ENCODE data around the gene ANTXRL. TPM values are rescaled to one million over a fixed set of nuclear protein-coding genes. Genes with fewer than 3 reads are reported as not detected.
"Not testable (repeated sequence)": the region's sequence is repeated elsewhere in the genome, so short reads cannot be mapped to it uniquely, and the experiment has no call there.

ANTXRL gene
- total and polyA plus RNA-seq, 7 experiments from 2014 or later: 0.97 TPM; not detected in 6

- ATAC-seq (no peak), DNase-seq (no peak)
- Histone ChIP-seq H3K4me1 (ENCODE audit: control insufficient read depth in 2 of 2, insufficient read depth in 2 of 2, low read length in 2 of 2) (peaks cover 0 to 23% of the 10 kb centered on the region in 2 donors), H3K27ac (ENCODE audit: low read depth, low read length) (no peak overlapping the region), H3K4me3 (ENCODE audit: low read length) (no peak overlapping the region), H3K36me3 (ENCODE audit: control insufficient read depth in 2 of 3, insufficient read depth in 3 of 3, low read length in 3 of 3) (no peaks in the 10 kb centered on the region), H3K9me3 (ENCODE audit: control insufficient read depth in 2 of 3, low read length in 3 of 3) (no peaks in the 10 kb centered on the region), H3K27me3 (ENCODE audit: control insufficient read depth in 2 of 2, insufficient read depth in 2 of 2, low read length in 2 of 2) (no peaks in the 10 kb centered on the region)
- peaks cover 0 to 7% (median 0%) of the 10 kb centered on the region in 5 donors for H3K27me3 Mint-ChIP-seq
- peaks cover 19 to 35% (median 24%) of the 10 kb centered on the region in 7 donors for H3K4me1 Mint-ChIP-seq
- intact Hi-C loops (cut with micrococcal nuclease): no loop called here
- CTCF ChIA-PET: no interaction called here
- H3K4me3 Mint-ChIP-seq: no peak overlapping the region
- peaks cover 0 to 1% (median 0%) of the 10 kb centered on the region in 5 donors for H3K36me3 Mint-ChIP-seq
- no peaks in the 10 kb centered on the region for H3K9me3 Mint-ChIP-seq
- POLR2A ChIA-PET: no interaction called here
- H3K27ac Mint-ChIP-seq: no peak overlapping the region
Observed at GRCh38 chr10:46301721-46302479, 15.1 kb downstream of the ANTXRL start.

- H3K36me3 ChIP-seq (ENCODE audit: control insufficient read depth in 2 of 3, insufficient read depth in 3 of 3, low read length in 3 of 3); H3K27ac ChIP-seq (ENCODE audit: low read depth, low read length); CTCF ChIA-PET; POLR2A ChIA-PET; DNase-seq; H3K9me3 ChIP-seq (ENCODE audit: control insufficient read depth in 2 of 3, low read length in 3 of 3); H3K27me3 ChIP-seq (ENCODE audit: control insufficient read depth in 2 of 2, insufficient read depth in 2 of 2, low read length in 2 of 2); H3K27me3 Mint-ChIP-seq; H3K9me3 Mint-ChIP-seq; H3K4me3 Mint-ChIP-seq; intact Hi-C loops (cut with micrococcal nuclease); H3K4me3 ChIP-seq (ENCODE audit: low read length); ATAC-seq; H3K27ac Mint-ChIP-seq; H3K36me3 Mint-ChIP-seq: not testable (repeated sequence)
- H3K4me1 Mint-ChIP-seq: peaks cover 17 to 34% (median 24%) of the 10 kb centered on the region in 7 donors
- peaks cover 0 to 23% of the 10 kb centered on the region in 2 donors for H3K4me1 ChIP-seq (ENCODE audit: control insufficient read depth in 2 of 2, insufficient read depth in 2 of 2, low read length in 2 of 2)
Observed at GRCh38 chr10:46302765-46303352, 16.1 kb downstream of the ANTXRL start.

GRCh38 chr10:46304062-46304461 lies 17.3 kb downstream of the ANTXRL start:
- POLR2A ChIA-PET: no interaction called here

GRCh38 chr10:46304671-46305070 lies 17.9 kb downstream of the ANTXRL start:
- H3K4me1 ChIP-seq (ENCODE audit: control insufficient read depth in 2 of 2, insufficient read depth in 2 of 2, low read length in 2 of 2); H3K4me3 ChIP-seq (ENCODE audit: low read length); H3K9me3 Mint-ChIP-seq; H3K36me3 ChIP-seq (ENCODE audit: control insufficient read depth in 2 of 3, insufficient read depth in 3 of 3, low read length in 3 of 3); H3K27ac Mint-ChIP-seq; H3K4me3 Mint-ChIP-seq; POLR2A ChIA-PET; CTCF ChIA-PET; H3K36me3 Mint-ChIP-seq; DNase-seq; H3K27me3 ChIP-seq (ENCODE audit: control insufficient read depth in 2 of 2, insufficient read depth in 2 of 2, low read length in 2 of 2); H3K9me3 ChIP-seq (ENCODE audit: control insufficient read depth in 2 of 3, low read length in 3 of 3); intact Hi-C loops (cut with micrococcal nuclease); H3K27me3 Mint-ChIP-seq; H3K27ac ChIP-seq (ENCODE audit: low read depth, low read length); ATAC-seq: not testable (repeated sequence)
- peaks cover 0 to 16% (median 7%) of the 10 kb centered on the region in 7 donors for H3K4me1 Mint-ChIP-seq

More at GRCh38 chr10:46304062-46304461, 17.3 kb downstream of the ANTXRL start:
- H3K27me3 ChIP-seq (ENCODE audit: control insufficient read depth in 2 of 2, insufficient read depth in 2 of 2, low read length in 2 of 2): no peaks in the 10 kb centered on the region
- no peak overlapping the region for H3K27ac Mint-ChIP-seq
- H3K4me3 Mint-ChIP-seq: no peak overlapping the region
- H3K9me3 Mint-ChIP-seq: no peaks in the 10 kb centered on the region
- no peak for DNase-seq
- H3K27me3 Mint-ChIP-seq: peaks cover 0 to 7% (median 0%) of the 10 kb centered on the region in 5 donors
- no peaks in the 10 kb centered on the region for H3K36me3 Mint-ChIP-seq
- CTCF ChIA-PET: no interaction called here
- no peak for ATAC-seq
- no peak overlapping the region for H3K4me3 ChIP-seq (ENCODE audit: low read length)
- H3K36me3 ChIP-seq (ENCODE audit: control insufficient read depth in 2 of 3, insufficient read depth in 3 of 3, low read length in 3 of 3): no peaks in the 10 kb centered on the region
- no peak overlapping the region for H3K27ac ChIP-seq (ENCODE audit: low read depth, low read length)
- intact Hi-C loops (cut with micrococcal nuclease): no loop called here
- H3K9me3 ChIP-seq (ENCODE audit: control insufficient read depth in 2 of 3, low read length in 3 of 3): no peaks in the 10 kb centered on the region
- peaks cover 5 to 22% (median 12%) of the 10 kb centered on the region in 7 donors for H3K4me1 Mint-ChIP-seq
- peaks cover 0 to 11% of the 10 kb centered on the region in 2 donors for H3K4me1 ChIP-seq (ENCODE audit: control insufficient read depth in 2 of 2, insufficient read depth in 2 of 2, low read length in 2 of 2)

- Histone ChIP-seq H3K4me1 (ENCODE audit: control insufficient read depth in 2 of 2, insufficient read depth in 2 of 2, low read length in 2 of 2) (no peaks in the 10 kb centered on the region), H3K27me3 (ENCODE audit: control insufficient read depth in 2 of 2, insufficient read depth in 2 of 2, low read length in 2 of 2) (no peaks in the 10 kb centered on the region), H3K27ac (ENCODE audit: low read depth, low read length) (no peak overlapping the region), H3K4me3 (ENCODE audit: low read length) (no peak overlapping the region), H3K36me3 (ENCODE audit: control insufficient read depth in 2 of 3, insufficient read depth in 3 of 3, low read length in 3 of 3) (no peaks in the 10 kb centered on the region), H3K9me3 (ENCODE audit: control insufficient read depth in 2 of 3, low read length in 3 of 3) (no peaks in the 10 kb centered on the region)
- Mint-ChIP-seq H3K9me3 (no peaks in the 10 kb centered on the region), H3K36me3 (no peaks in the 10 kb centered on the region), H3K27ac (peak overlapping the region in 1 of 9 donors; percentile 0), H3K4me1 (peaks cover 0 to 11% (median 6%) of the 10 kb centered on the region in 7 donors), H3K4me3 (no peak overlapping the region), H3K27me3 (peaks cover 0 to 7% (median 0%) of the 10 kb centered on the region in 5 donors)
- ATAC-seq: no peak
- CTCF ChIA-PET: no interaction called here
- intact Hi-C loops (cut with micrococcal nuclease): no loop called here
- POLR2A ChIA-PET: no interaction called here
- no peak for DNase-seq
Observed at GRCh38 chr10:46305079-46305818, 18.5 kb downstream of the ANTXRL start.

GRCh38 chr10:46305986-46306385 lies 19.2 kb downstream of the ANTXRL start:
- H3K9me3 Mint-ChIP-seq: no peaks in the 10 kb centered on the region
- intact Hi-C loops (cut with micrococcal nuclease): no loop called here
- CTCF ChIA-PET: no interaction called here

More at GRCh38 chr10:46305986-46306385, 19.2 kb downstream of the ANTXRL start:
- Mint-ChIP-seq H3K4me1 (peaks cover 0 to 11% (median under 1%) of the 10 kb centered on the region in 7 donors), H3K27ac (peak overlapping the region in 2 of 9 donors; percentile 2 to 55), H3K36me3 (no peaks in the 10 kb centered on the region), H3K27me3 (peaks cover 0 to 7% (median 0%) of the 10 kb centered on the region in 5 donors), H3K4me3 (no peak overlapping the region)
- Histone ChIP-seq H3K27me3 (ENCODE audit: control insufficient read depth in 2 of 2, insufficient read depth in 2 of 2, low read length in 2 of 2) (no peaks in the 10 kb centered on the region), H3K4me1 (ENCODE audit: control insufficient read depth in 2 of 2, insufficient read depth in 2 of 2, low read length in 2 of 2) (no peaks in the 10 kb centered on the region), H3K9me3 (ENCODE audit: control insufficient read depth in 2 of 3, low read length in 3 of 3) (no peaks in the 10 kb centered on the region), H3K27ac (ENCODE audit: low read depth, low read length) (no peak overlapping the region), H3K36me3 (ENCODE audit: control insufficient read depth in 2 of 3, insufficient read depth in 3 of 3, low read length in 3 of 3) (no peaks in the 10 kb centered on the region), H3K4me3 (ENCODE audit: low read length) (no peak overlapping the region)
- DNase-seq (no peak), ATAC-seq (no peak)
- POLR2A ChIA-PET: no interaction called here

All from naive thymus-derived CD4-positive, alpha-beta T cell (primary cell).